OCI-M2 (cell line): ENCODE measurements around the gene IGBP1.
"Not testable (repeated sequence)": the region's sequence is repeated elsewhere in the genome, so short reads cannot be mapped to it uniquely, and the experiment has no call there.

Source experiments
- DNase-seq: peaks from one replicate; lab custom pipeline; 2025; ENCODE audit not compliant: unreplicated experiment; lab: John Stamatoyannopoulos, UW

IGBP1 gene

DNA sequence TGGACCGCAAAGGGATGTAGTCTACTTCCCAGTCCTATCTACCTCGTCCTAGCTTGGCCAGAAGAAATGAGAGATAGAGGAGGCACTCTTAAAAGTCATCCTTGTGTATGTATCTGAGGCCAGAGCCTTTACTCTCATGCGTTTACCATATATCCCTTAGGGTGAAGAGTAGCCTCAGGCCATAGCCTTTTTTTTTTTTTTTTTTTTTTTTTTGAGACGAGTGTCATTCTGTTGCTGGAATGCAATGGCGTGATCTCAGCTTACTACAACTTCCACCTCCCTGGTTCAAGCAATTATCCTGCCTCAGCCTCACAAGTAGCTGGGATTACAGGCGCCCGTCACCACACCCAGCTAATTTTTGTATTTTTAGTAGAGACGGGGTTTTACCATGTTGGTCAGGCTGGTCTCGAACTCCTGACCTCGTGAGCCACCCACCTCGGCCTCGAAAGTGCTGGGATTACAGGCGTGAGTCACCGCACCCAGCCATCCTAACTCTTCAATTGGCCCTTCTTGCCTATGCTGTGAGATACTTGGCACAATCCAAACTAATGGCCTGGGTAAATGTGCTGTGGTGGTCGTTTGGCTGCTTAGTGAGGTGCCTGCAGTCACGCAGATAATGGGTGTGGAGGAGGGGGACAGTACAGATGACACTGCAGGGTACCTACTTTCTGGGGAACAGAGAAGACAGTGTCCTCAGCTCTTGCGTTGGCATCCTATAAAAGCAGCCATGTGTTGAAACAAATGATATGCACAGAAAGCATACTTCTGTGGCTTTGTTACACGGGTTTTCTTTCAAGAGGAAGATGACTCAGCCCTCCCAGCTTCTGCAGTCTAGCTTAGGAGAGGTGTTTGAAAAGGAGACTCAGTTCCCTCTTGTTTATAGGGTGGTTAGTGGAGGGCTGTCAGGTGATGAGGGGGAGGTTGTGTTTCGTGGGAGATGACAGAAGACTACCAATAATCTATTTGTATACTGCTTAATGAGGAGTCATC is 33.6 kb downstream of the IGBP1 start:
- no peak for DNase-seq

DNA sequence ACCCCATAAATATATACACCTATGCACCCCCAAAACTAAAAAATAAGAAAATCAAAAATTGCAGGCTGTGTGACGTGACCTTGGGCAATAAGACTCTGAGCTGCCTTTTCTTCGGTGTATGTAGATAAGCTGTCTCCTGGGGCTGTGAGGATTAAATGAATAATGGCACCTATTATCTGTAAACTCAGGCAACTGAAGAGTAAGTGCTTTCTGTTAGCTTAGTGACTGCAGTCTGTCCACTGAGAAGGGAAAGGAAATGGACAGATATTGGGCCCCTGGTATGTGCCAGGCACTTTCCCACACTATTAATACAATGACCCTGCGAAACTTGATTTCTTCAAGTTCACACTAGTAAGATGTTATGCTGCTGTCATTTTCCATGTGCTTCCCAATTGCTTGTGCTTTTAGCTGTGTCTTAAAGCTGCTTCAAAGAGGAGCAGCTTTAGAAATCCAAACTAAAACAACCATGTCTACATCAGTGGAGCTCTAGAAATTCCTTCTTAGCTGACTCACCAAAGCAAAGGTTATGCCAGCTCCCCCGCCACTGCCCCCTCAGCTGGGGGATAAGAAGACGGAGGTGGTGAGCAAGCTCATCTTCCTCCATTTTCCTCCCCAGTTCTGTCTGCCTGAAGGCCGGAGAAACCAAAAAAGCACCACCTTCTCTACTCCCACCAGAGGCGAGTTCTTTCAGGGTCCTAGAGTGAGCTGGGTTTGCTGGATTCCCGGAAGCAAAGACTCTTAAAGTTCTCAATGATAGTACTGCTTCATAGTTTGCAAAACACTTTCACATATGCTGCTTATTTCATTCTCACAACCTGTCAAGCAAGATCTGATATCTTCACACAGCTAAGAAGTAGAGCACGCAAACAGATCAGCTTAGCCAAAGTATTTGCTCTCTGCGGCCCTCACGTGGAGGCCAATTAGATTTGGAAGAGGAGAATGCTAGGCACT is 35.3 kb downstream of the IGBP1 start:
- no peak for DNase-seq

DNA sequence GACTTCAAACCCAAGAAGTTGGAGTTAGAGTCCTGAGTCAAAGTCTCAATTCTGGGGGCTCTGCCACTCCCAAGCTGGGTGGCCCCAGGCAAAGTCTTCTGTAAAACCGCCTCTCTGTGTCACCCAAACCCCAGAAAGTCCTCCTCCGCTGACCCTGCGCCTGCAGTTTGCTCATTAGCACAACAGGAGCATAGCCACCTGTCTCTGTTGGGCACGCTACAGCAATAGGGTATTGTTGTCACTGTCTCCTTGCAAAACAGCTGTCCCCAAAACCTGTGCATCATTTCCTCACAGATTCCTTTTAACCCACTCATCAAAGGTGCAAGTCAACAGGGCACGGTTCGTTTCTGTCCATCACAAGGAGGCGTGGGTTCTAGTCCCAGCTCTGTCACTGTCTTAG is 36.0 kb downstream of the IGBP1 start:
- no peak for DNase-seq

DNA sequence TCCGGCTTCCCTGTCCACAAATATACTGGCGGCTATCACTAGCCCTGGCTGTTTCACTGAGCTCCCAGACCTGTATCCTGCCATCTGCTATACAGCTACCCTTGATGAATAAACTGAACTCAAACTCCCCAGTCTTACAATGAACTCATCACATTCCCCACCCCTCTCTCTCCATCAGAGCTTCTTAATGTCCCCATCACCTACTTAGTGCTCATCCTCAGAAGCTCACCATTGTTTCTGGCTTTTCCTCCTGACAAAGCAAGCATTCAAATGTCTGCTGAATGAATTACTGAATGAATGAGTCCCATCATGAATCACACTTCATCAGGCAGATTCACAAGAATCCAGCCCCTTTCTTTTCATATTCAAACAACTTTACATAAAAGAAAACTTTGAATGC is 38.4 kb downstream of the IGBP1 start:
- no peak for DNase-seq

DNA sequence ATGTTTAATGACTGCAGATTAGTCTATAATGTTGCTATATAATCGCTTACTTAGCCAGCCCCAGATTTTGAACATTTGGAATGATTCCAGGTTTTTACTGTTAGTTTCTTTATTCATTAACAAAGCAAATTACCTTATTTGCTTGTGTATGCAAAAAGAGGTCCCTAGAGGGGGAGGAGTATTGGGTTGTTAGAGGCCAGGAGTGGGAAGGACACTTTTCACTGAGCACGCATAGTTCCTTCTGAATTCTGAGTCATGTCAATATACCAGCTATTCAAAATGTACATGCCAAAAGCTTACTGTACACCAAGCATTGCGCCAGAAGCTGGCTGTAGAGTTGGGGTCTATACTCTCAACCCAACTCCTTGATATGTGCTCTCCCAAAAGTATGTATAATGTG is 39.0 kb downstream of the IGBP1 start:
- DNase-seq, result no peak

DNA sequence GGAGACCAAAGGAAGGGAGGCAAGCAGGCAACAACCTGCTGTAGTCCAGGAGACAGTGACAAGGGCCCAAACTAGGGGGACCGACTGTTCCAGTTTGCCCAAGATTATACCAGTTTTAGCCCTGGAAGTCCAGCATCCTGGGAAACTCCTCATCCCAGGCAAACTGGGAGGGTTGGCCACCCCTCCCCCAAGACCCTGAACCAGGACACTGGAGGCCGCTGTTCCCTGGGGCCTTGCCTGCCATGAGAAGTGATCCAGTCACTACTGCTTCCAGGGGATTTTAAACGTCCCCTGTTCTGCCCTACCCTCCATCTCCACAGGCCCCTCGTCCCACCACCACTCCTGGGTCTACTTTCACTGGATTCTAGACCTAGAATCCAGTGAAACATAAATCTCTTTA is 39.7 kb downstream of the IGBP1 start:
- no peak for DNase-seq

DNA sequence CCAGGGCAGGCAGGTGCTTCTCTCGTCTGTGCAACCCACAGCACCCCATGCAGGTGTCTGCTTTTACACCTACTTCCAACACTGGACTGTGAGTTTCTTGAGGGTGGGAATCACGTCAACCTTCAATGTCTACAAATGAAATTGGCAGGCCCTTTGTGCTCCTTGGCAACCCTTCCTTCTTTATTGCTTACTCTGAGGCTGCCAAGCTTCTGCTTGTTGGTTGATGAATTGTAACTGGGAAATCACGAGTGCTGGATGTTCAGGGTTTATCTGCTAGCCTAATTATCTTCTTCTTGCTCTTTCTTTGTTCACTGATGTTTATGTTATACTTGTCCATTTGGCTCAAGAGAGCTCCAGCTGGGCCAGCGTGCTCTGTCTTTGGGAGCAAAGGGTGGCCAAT is 41.5 kb downstream of the IGBP1 start:
- DNase-seq, result no peak

DNA sequence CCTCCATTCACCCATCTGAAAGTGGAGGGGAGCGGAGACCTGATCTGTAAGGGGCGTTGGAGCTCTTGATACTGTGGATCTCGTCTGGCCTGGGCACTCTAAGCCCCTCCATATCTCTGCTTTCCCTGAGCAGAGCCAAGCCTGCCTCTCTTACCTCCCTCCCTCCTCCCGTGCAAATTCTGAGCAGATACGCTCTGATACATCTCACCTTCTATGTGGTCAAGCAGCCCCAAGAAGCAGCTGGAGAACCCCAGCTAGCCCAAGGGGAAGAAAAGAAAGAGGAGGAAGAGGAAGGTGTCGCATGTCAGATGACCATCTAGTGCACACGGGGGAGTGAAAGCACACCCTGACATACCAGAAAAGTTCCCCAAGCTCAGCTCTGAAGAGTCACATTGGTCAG is 42.1 kb downstream of the IGBP1 start:
- no peak for DNase-seq

DNA sequence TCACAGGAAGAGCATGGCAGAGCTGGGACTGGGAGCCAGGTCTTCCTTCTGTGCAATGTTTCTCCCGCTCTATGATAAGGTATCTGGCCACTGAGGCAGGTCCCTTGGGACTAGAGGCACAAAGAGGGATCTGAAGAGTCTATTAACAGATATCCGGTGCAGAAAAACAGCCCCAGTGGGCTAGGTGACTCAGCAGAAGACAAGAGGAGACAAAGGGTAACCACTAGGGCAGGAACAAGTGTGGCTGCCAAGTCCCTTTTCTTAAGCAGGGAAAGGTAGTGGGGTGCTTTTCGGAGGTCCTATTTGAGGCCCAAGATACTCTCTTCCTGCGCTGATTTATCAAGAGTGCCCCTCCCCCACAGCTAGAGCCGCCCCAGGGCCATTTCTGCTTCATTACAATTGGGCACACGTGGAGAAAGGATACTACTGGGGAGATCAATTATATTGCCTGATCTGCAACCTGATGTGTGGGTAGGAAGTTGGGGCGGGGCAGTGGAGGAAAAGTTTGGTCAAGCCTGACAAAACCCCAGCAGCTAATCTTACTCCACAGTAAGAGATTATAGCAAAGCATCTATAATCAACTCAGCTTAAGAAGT is 43.8 kb downstream of the IGBP1 start, which contains the start of gene DGAT2L6:
TSS of gene DGAT2L6 (plus strand) at position 546 of the 596 bp plus-strand sequence. CDS start 100 bp downstream, outside the sequence.
- DNase-seq, result no peak

DNA sequence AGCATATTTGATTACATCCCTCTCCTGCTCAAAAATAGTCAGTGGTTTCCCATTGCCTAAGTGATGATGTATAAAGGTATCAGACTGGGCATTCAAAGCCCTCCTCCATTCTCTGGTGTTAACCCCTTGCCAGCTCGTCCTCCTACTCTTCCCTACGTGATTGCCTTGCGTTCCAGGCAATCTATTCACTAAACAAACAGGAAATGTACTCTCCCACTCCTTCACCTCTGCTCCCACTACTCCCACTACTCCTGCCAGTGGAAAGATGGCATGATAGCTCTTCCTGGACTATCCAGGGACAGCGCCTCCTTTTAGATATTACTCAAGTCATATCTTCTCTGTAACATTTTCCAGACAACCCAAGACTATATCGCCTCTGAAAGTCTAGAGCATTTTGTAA is 49.8 kb downstream of the IGBP1 start:
- no peak for DNase-seq

DNA sequence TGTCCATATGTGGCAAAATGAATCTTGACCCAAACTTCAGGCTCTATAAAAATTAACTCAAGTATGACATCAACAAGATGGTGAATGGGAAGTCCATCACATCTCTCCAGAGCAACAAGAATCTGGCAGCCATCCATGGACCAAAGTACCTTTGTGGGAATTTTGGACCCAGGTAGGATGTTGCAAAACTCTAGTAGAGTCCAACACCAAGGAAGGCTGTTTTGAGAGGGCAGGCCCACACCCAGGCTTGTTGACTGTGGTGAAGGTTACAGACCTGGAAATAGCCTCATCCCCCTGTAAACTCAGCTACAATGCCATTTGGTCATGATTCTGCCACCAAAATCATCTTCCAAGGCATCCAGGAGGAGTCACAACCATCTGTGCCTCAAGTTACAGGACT is 57.0 kb downstream of the IGBP1 start:
- DNase-seq, result no peak

DNA sequence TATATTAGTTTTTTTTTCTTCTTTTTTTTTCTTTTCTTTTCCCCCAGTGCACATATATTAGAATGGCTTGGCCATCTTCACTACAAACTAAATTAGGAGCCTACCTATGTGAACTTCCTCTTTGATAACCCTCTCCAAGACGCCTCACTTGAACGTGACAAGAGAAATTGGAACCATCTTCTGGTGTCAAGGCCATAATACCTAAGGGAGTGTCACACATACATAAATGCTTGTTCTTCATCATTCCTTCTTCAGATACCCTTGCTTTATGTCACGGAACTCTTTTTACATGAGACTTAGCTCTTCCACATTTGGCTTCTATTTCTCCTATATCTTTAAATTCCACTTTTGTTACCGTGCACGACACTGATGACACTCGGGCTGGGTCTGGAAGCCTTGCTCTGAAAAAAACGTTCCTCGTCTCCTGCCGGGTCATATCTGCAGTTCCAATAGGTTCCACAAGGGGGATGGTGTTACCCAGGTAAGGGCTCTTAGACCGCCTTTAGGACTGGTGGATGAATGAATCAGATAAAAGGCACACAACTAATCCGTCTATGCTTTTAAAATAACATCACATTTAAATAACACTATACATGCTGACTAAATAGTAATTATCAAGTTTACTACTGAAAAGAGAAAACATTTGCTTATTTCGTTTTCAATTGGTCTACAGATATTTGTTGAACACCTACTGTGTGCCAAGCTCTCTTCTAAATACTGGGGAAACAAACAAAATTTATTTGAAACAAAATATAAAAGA is 63.9 kb downstream of the IGBP1 start:
- DNase-seq, result no peak

DNA sequence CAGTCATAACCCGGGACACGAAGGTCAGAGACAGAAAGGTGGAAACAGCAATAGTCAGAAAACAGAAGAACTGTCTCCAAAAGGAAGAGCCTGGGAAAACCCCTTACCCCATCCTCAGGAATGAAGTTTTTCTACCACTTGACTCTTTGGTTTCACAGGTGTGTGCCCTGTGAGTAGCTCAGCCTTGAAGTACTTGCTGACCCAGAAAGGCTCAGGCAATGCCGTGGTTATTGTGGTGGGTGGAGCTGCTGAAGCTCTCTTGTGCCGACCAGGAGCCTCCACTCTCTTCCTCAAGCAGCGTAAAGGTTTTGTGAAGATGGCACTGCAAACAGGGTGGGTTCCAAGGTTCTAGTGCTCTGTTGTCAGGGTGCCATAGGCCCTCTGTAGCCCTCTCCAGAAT is 68.5 kb downstream of the IGBP1 start:
- DNase-seq, result no peak

DNA sequence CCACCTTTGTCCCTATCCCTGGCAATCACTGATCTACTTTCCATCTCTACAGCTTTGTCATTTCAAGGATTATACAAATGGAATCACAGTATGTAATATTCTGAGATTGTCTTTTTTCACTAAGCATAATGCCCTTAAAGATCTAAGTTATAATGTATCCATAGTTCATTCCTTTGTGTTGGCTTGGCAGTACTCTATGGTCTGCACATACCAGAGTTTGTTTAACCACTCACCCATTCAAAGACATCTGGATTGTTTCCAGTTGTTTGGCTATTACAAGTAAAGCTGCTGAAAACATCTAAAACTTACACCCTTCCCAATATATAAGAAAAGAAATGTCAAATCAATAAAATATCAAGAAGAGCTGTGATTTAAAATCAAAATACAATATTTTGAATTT is 75.2 kb downstream of the IGBP1 start:
- DNase-seq, result no peak

DNA sequence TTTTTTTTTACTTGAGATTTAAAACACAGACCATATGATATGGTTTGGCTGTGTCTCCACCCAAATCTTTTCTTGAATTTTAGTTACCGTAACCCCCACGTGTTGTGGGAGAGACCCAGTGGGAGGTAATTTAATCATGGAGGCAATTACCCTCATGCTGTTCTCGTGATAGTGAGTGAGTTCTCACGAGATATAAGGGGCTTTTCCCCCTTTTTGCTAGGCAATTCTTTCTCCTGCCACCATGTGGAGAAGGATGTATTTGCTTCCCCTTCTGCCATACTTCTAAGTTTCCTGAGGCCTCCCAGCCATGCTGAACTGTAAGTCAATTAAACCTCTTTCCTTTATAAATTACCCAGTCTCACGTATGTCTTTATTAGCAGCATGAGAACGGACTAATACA is 76.3 kb downstream of the IGBP1 start:
- DNase-seq, result not testable (repeated sequence)
